COLO829 (cell line): Measurements from ENCODE around the gene CLDN10.
"Not testable (repeated sequence)": the region's sequence is repeated elsewhere in the genome, so short reads cannot be mapped to it uniquely, and the experiment has no call there.

Experiments
- DNase-seq: peaks from one replicate; pipeline ENCODE4 v3.0.0; 2012; ENCODE audit warnings: low spot score

Gene CLDN10

DNA sequence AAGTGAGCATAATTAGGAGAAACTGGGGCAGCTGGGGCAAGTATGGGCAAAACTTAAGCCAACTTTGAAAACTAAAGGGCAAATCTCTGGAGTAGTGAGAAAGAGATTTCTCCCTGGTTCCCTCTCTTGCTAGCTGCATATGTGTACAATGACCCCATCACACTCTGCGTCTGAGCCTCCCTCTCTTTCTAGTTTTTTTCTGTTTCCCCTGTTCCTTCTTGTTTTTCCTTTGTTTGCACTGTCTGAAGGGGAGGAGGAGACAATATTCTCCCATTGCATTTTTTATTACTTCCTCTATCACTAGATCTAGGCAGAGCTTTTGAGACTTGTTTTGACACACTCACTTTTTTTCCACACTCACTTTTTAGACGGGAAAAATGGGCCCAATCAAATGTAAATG lies 11.2 kb upstream of the CLDN10 start:
- DNase-seq, result no peak

- no peak for DNase-seq
Observed at GRCh38 chr13:95541911-95542474, 10.5 kb upstream of the CLDN10 start.

DNA sequence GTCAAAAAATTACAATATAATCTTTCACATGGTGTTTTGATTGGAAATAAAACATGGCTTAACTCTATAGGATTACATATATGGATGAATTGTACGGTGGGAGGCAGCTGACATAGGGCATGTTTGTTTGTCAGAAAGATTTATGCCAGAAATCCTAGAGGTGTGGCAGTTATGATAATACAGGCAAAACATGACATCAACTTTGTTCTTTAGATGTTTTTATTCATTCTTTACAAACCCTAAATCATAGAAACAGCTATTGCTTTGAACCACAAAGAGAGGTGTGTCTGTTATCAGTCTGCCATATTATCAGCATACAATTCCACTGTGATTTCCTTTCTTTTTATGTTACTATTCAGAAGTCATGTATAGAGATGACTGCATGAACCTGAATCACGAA lies 8.2 kb upstream of the CLDN10 start:
- no peak for DNase-seq

DNA sequence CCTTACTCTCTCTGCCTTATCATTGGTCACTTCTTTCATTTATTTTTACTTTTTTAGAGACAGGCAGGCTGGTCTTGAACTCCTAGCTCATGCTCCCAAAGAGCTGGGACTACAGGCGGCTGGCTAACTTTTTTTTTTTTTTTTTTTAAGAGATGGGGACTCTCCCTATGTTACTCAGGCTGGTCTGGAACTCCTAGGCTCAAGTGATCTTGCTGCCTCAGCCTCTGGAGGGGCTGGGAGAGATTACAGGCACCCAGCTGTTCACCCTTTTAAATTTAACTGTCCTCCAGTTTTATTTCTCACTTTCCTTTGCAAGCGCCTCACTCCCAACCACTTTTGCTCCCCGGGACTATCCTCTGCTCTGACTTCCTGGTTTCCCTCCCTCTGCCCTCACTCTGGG lies 5.6 kb upstream of the CLDN10 start:
- DNase-seq, result no peak

- no peak for DNase-seq
Observed at GRCh38 chr13:95547531-95548167, 4.9 kb upstream of the CLDN10 start.

DNA sequence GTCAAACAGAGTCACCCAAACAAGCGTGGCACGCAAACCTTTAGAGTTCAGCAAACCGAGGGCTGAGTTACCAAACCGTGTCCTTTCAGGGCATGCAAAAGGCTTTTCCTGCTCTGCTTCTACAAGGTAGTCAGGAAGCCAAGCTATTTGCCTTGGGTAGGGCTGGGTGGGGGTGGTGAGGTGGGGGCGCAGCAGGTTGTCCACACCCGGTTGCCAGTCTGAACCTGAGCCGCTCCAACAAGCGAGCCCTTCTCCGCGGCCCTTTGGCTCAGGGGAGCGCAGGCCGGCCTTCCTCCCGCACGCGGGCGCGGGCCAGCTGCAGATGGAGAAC lies 347 bp upstream of the CLDN10 start:
- DNase-seq, result no peak

DNA sequence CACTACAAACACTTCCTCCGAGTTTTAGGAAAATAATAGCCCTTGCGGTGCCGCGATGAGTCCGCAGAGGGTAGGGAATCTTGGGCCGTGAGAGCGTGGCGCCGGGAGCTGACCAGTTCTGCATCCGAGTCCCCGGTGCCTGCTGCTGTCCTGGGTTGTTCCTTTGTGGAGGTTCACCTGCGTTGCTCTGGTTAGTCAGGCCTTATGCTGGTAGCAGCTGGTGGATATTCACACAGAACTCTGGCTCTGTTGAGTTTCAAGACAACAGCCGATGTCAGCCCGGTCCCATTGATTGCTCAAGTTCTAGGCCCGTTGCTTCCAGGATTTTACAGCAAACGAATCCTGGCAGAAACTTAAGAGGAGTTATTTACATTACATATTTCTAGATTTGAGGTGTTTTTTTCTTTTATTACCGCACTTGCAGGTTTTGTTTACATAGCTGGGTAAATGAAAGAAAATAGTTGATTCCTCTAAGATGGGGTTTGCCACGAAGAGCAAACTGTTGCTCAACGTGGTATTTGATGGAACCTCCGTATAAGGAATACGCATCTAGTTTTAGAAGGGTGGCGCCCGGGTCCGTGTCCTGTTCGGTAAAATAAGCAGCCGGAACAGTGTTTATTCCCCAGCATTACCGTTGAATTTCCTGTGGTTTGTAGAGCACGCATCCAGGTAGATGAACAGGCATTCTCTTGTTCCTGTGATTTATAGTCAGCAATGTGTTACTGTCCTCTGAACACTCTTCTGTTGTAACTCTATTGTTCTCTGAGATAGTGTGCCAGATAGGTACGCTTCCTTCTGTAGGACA lies 1.3 kb downstream of the CLDN10 start:
- no peak for DNase-seq

DNA sequence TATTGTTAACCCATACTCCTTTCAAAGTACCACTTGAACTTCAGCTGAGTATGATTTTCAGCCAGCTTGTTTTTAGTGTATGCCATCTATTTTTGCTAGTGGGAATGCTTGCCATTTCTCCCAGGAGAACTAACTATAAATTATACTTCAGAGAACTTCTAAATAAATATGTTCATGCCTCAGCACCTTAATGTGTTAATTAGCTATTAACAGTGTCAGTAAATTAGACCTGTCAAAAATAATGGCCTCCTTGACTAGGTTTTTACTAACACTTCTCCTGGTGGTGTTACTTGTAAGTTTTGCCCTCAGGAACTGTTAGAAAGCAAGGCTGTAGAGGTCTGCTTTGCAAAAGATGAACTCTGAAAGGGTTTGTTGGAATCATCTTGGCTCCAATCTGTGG lies 4.5 kb downstream of the CLDN10 start:
- no peak for DNase-seq

DNA sequence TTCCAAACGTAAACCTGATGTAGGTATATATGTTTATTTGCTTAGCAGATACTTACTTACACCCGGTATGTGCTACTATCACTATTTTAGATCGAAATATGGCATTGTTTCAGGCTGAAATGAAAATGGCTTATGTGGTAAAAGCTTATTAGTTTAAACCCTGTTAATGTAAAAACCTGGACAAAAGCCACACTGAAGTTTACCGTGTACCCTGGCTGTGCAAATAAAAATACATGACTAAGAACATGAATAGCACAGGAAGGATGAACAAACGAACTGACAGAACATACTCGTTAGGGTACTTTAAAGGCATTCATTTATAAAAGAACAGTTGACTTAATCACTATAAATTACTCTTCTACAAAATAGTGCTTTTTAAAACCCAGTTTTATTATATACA lies 6.6 kb downstream of the CLDN10 start:
- no peak for DNase-seq

GRCh38 chr13:95560387-95560786 lies 7.9 kb downstream of the CLDN10 start:
- no peak for DNase-seq

GRCh38 chr13:95564091-95564490 lies 11.6 kb downstream of the CLDN10 start:
- DNase-seq, result no peak

DNA sequence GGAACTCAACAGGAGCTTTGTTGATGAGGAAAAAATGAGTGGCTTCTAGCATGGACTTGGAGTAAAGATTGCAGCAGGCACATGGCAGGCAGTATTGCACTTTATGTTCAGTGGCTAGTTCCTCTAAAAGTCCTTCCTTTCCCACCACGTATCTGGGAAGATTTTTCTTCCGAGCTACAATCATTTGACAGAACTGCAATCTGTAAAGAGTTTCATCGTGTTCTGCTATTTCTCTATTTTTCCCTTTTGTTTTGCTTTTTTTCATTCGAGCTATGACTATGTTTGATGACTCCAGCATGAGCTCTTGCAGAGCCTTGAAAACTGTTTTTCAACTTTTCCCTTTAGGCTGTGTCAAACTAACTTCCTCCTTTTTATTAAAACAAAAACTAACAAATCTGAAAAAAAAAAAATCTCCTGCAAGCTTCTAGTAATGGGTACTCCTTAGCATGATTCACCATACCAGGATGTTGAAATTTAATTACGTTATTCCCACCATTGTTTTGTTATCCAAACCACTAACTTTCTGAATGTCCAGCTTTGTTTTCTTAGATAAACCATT lies 12.3 kb downstream of the CLDN10 start:
- peak; percentile 19 for DNase-seq

DNA sequence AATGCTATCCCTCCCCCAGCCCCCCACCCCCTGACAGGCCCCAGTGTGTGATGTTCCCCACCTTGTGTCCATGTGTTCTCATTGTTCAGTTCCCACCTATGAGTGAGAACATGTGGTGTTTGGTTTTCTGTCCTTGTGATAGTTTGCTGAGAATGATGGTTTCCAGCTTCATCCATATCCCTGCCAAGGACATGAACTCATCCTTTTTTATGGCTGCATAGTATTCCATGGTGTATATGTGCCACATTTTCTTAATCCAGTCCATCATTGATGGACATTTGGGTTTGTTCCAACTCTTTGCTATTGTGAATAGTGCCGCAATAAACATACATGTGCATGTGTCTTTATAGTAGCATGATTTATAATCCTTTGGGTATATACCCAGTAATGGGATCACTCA lies 13.2 kb downstream of the CLDN10 start:
- not testable (repeated sequence) for DNase-seq

DNA sequence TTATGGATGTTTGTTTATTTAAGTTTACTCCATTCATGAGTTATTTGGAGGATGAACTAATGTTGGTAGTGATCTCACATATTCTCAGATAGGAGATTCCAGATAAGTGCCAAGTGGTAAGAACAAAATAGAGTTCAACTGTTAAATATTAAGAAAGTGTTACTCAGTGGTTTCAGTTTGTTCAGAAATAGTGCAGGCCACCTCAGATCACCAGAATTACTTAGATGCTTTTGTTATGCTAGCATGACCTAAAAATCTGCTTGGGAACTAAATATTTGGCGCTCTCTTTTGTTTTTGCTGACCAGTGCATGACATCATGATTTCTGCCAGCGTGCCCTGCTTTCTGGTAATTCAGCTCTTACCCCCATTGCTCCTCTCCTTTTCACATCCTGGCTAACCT lies 15.6 kb downstream of the CLDN10 start:
- no peak for DNase-seq

DNA sequence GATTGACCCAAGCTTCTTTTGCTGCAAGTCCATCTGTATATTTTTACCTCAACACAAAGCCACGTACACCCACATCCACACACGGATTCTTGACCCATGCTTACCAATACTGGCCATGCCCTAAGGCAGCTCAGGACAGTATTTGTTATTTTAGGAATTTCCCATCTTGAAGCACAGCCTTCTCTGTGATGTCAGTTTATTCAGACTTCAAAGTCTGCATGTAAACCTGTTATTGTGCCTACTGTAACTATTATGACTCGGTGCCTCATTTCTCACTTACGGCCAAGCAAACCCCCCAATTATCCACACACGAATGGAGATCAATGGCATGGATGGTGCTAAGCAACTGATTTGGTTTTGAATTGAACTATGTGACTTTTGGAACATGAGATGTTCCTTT lies 17.5 kb downstream of the CLDN10 start:
- no peak for DNase-seq

- DNase-seq, result no peak
Observed at GRCh38 chr13:95571941-95572340, 19.4 kb downstream of the CLDN10 start.

GRCh38 chr13:95573221-95573620 lies 20.7 kb downstream of the CLDN10 start:
- DNase-seq, result no peak

- DNase-seq, result no peak
Observed at GRCh38 chr13:95579303-95579702, 26.8 kb downstream of the CLDN10 start.

- DNase-seq, result no peak
Observed at GRCh38 chr13:95585867-95586266, 33.3 kb downstream of the CLDN10 start.

GRCh38 chr13:95588134-95588533 lies 35.6 kb downstream of the CLDN10 start:
- DNase-seq, result no peak

DNA sequence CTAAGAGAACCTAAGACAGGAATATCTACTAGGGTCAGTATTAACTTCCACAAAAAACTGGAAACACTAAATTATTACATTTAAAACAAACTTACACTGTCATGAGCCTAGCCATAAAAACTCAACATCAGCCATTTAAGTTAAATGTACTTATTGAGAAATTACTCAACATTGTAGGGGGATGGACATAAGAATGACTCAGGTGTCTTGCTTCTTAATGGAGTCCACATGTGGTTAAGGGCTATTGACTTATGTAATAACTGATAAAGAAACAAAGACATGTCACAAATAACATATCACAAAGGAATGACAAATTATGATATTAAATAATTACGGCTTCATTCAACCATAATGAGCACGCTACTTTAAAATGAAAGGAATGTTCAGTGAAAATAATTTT lies 36.2 kb downstream of the CLDN10 start:
- DNase-seq, result no peak

DNA sequence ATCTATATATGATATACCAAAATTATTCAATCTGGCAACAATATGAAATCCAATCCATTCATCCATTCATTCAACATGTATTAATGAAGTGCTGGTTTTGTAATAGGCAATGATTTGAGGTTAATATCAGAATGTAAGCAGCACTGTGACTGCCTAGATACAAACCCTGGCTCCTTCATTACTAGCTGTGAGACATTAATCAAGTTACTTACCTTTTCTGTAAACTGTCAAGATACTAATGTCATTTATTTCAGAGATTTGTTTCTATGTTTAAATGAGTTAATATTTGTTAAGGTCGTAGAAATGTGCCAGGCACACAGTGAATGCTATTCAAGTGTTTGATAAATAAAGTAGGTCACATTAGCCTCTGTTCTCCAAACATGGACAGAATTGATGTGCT lies 40.9 kb downstream of the CLDN10 start:
- DNase-seq, result no peak

DNA sequence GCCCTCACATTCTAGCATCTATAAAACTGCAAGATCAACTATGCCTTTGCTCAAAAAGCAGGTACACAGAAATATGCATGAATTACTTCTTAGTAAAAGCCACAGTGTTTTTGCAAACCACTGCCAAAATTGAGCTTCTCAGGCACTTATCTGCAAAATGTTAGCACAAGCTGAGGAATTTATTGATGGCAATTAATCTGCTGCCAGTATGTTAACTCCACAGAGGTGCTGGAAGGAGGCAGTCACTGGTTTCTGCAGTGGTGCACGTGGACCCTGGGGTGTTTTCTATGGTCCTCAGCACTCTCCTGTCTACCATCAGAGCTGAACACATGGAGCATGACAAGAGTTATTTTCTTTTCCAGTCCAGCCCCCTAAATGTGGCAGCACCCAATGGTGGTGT lies 44.2 kb downstream of the CLDN10 start:
- no peak for DNase-seq
